ENCODE results near the gene E2F6.

E2F6 gene

GRCh38 chr2:11457935-11458334, 8.0 kb downstream of the E2F6 start:
- DNase-seq (ENCODE audit: low read depth) = no peak

GRCh38 chr2:11456251-11456650, 9.7 kb downstream of the E2F6 start:
- no peak for DNase-seq (ENCODE audit: low read depth)

GRCh38 chr2:11454824-11455223, 11.1 kb downstream of the E2F6 start:
- DNase-seq (ENCODE audit: low read depth) = no peak

GRCh38 chr2:11450791-11451190, 15.2 kb downstream of the E2F6 start:
- DNase-seq (ENCODE audit: low read depth) = no peak

- no peak for DNase-seq (ENCODE audit: low read depth)
These were observed 19.2 kb downstream of the E2F6 start for GRCh38 chr2:11446733-11447248.

- DNase-seq (ENCODE audit: low read depth) = no peak
These were observed 21.2 kb downstream of the E2F6 start for GRCh38 chr2:11444737-11445136.

GRCh38 chr2:11438555-11439080, 27.3 kb downstream of the E2F6 start:
- no peak for DNase-seq (ENCODE audit: low read depth)

- DNase-seq (ENCODE audit: low read depth) = no peak
These were observed 28.4 kb downstream of the E2F6 start for GRCh38 chr2:11437602-11438001.

GRCh38 chr2:11435036-11435435, 30.9 kb downstream of the E2F6 start:
- no peak for DNase-seq (ENCODE audit: low read depth)

- no peak for DNase-seq (ENCODE audit: low read depth)
These were observed 31.5 kb downstream of the E2F6 start for GRCh38 chr2:11434443-11434842.

- DNase-seq (ENCODE audit: low read depth) = no peak
These were observed 32.1 kb downstream of the E2F6 start for GRCh38 chr2:11433822-11434221.

- DNase-seq (ENCODE audit: low read depth) = no peak
These were observed 35.2 kb downstream of the E2F6 start for GRCh38 chr2:11430729-11431128.

GRCh38 chr2:11427224-11427623, 38.7 kb downstream of the E2F6 start:
- DNase-seq (ENCODE audit: low read depth) = no peak

- no peak for DNase-seq (ENCODE audit: low read depth)
These were observed 43.0 kb downstream of the E2F6 start for GRCh38 chr2:11422901-11423435.

GRCh38 chr2:11422491-11422865, 43.5 kb downstream of the E2F6 start:
- DNase-seq (ENCODE audit: low read depth) = no peak

GRCh38 chr2:11421863-11422490, 44.0 kb downstream of the E2F6 start:
- DNase-seq (ENCODE audit: low read depth) = no peak

GRCh38 chr2:11420671-11421070, 45.3 kb downstream of the E2F6 start:
- DNase-seq (ENCODE audit: low read depth) = no peak

GRCh38 chr2:11420190-11420589, 45.8 kb downstream of the E2F6 start:
- no peak for DNase-seq (ENCODE audit: low read depth)

GRCh38 chr2:11419781-11420180, 46.2 kb downstream of the E2F6 start:
- DNase-seq (ENCODE audit: low read depth) = no peak

GRCh38 chr2:11417946-11418585, 47.9 kb downstream of the E2F6 start:
- no peak for DNase-seq (ENCODE audit: low read depth)

GRCh38 chr2:11416931-11417330, 49.0 kb downstream of the E2F6 start:
- DNase-seq (ENCODE audit: low read depth) = no peak

- no peak for DNase-seq (ENCODE audit: low read depth)
These were observed 49.8 kb downstream of the E2F6 start for GRCh38 chr2:11416186-11416585.

GRCh38 chr2:11414372-11415124, 51.4 kb downstream of the E2F6 start:
- DNase-seq (ENCODE audit: low read depth) = no peak
